DOHH2 (cell line): ENCODE results near the gene SLC6A8.
"Not testable (repeated sequence)": the region's sequence is repeated elsewhere in the genome, so short reads cannot be mapped to it uniquely, and the experiment has no call there.

Experiments used
- EZH2phosphoT487 ChIP-seq: fragments of 200-600 bp; sonication (generic); IDR thresholded peaks from 2 replicates; pipeline ENCODE4 v1.6.1; 2017; ENCODE audit warnings: borderline replicate concordance, mild to moderate bottlenecking, antibody characterized with exemption, low read length, moderate library complexity, mixed read lengths
- TF ChIP-seq, protein P1 (sequence below): fragments of 200-600 bp; sonication (generic); IDR thresholded peaks from one replicate; pipeline ENCODE4 v1.5.1; 2014; ENCODE audit warnings: antibody characterized with exemption, mild to moderate bottlenecking, low read depth, low read length; ENCODE audit not compliant: poor library complexity, severe bottlenecking

DNA sequence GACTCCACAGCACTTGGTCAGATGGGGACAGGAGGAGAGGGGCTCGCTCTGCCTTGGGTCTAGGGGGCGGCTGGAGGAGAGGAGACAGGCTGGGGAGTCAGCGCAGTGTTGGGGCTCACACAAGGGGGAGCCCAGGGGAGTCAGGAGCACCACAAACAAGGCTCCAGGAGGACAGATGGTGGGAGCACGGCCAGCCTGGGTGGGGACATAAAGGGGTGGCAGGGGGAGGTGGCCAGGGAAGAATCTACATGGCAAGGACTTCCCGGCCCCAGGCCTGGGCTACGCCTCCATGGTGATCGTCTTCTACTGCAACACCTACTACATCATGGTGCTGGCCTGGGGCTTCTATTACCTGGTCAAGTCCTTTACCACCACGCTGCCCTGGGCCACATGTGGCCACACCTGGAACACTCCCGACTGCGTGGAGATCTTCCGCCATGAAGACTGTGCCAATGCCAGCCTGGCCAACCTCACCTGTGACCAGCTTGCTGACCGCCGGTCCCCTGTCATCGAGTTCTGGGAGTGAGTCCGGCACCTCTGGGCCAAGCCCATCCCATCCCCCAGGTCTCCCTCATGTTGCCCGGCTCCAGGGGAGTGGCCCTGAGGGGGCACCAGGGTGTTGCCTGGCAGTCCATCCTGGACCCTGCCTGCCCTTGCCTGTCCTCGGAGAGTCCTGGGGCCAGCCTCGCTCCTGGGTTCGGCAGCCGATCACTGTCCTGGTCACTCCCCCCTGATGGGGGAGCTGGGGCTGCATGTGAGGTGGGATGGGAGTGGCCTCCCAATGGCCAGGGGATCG, 3.5 kb downstream of the SLC6A8 start:
- TF ChIP-seq, protein P1, sequence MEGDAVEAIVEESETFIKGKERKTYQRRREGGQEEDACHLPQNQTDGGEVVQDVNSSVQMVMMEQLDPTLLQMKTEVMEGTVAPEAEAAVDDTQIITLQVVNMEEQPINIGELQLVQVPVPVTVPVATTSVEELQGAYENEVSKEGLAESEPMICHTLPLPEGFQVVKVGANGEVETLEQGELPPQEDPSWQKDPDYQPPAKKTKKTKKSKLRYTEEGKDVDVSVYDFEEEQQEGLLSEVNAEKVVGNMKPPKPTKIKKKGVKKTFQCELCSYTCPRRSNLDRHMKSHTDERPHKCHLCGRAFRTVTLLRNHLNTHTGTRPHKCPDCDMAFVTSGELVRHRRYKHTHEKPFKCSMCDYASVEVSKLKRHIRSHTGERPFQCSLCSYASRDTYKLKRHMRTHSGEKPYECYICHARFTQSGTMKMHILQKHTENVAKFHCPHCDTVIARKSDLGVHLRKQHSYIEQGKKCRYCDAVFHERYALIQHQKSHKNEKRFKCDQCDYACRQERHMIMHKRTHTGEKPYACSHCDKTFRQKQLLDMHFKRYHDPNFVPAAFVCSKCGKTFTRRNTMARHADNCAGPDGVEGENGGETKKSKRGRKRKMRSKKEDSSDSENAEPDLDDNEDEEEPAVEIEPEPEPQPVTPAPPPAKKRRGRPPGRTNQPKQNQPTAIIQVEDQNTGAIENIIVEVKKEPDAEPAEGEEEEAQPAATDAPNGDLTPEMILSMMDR, result not testable (repeated sequence)
- not testable (repeated sequence) for TF ChIP-seq EZH2phosphoT487
